Activated CD4-positive, alpha-beta T cell treated with anti-CD3 and anti-CD28 coated beads, Interleukin-2, amount 10 ng/mL, durations not matched to agents 24 days and 14 days (primary cell): ENCODE measurements around the gene AZIN2. TPM values are rescaled to one million over a fixed set of nuclear protein-coding genes. Genes with fewer than 3 reads are reported as not detected.

Experiments
- DNase-seq: peaks from one replicate; pipeline ENCODE4 v3.0.0; 2022
- H3K27ac Mint-ChIP-seq: one replicate; pipeline ENCODE4 v1.8.0; 2022; ENCODE audit warnings: mild to moderate bottlenecking, mixed read lengths
- H3K27me3 Mint-ChIP-seq: one replicate; pipeline ENCODE4 v1.8.0; 2022; ENCODE audit warnings: mixed read lengths
- H3K36me3 Mint-ChIP-seq: one replicate; pipeline ENCODE4 v1.8.0; 2022; ENCODE audit warnings: low read depth, mild to moderate bottlenecking, mixed read lengths
- H3K4me1 Mint-ChIP-seq: one replicate; pipeline ENCODE4 v1.8.0; 2021; ENCODE audit warnings: mixed read lengths
- H3K4me3 Mint-ChIP-seq: one replicate; pipeline ENCODE4 v1.8.0; 2022; ENCODE audit warnings: mild to moderate bottlenecking, moderate library complexity, mixed read lengths
- H3K9me3 Mint-ChIP-seq: one replicate; pipeline ENCODE4 v1.8.0; 2021; ENCODE audit warnings: mixed read lengths
- intact Hi-C: fragments of 100-400 bp; cut with micrococcal nuclease; formaldehyde crosslinking; loops from one replicate; pipeline ENCODE4 v1.15.1; 2023
- total RNA-seq: library from RNA; stranded (reverse); gene quantifications from 2 replicates; pipeline ENCODE4 v1.2.3, GENCODE V29; 2022

The AZIN2 gene
- total RNA-seq, 1 donor from 2014 or later = 1.4 TPM

GRCh38 chr1:33149453-33150190 is 68.7 kb downstream of the AZIN2 start:
- no peak overlapping the region for H3K4me3 Mint-ChIP-seq
- intact Hi-C loops = no loop called here
- H3K27ac Mint-ChIP-seq = no peak overlapping the region
- H3K36me3 Mint-ChIP-seq = peaks cover 3% of the 10 kb centered on the region
- no peak for DNase-seq
- H3K4me1 Mint-ChIP-seq = peaks cover 3% of the 10 kb centered on the region
- no peaks in the 10 kb centered on the region for H3K27me3 Mint-ChIP-seq
- no peaks in the 10 kb centered on the region for H3K9me3 Mint-ChIP-seq

DNA sequence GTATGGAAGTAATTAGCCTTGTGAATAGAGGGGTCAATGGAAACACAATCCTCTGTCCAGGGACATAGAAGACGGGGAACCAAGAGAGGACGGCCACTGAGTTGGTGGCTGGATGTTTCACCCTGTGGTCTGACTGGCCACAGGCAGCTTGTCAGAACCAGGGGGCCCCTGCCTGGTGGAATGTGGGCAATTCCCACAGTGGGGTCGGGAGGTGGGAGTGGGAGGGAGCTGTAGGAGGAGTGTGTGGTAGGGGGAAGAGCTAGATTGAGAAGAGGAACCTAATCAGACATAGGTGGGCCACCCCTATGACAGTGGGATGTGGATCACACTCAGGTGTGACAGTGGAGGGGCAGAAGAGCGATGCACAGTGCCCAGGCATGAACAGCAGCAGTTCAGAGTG is 69.6 kb downstream of the AZIN2 start:
- Mint-ChIP-seq H3K9me3 (no peaks in the 10 kb centered on the region), H3K27ac (no peak overlapping the region), H3K36me3 (peaks cover 3% of the 10 kb centered on the region), H3K4me3 (no peak overlapping the region), H3K4me1 (peaks cover 3% of the 10 kb centered on the region), H3K27me3 (no peaks in the 10 kb centered on the region)
- intact Hi-C loops = no loop called here
- DNase-seq = no peak

DNA sequence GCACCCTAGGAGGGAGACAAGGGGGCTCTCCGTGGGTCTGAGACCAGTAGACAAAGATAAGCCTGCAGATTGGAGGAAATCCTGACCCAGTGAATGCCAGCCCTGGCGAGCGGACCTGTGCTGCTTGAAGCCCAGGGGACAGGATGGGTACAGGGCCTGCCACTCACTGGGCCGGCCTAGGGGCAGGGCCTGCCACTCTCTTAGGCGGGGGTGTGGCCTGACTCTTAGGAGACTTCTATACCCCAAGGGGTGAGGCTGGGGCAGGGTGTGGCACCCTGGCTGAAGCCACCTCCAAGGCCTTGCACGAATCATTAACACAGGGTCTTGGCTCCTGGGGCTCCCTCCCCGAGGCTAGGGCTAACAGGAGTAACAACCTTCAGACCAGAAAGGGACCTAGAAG is 70.2 kb downstream of the AZIN2 start:
- no peak for DNase-seq
- Mint-ChIP-seq H3K36me3 (peaks cover 3% of the 10 kb centered on the region), H3K27me3 (no peaks in the 10 kb centered on the region), H3K9me3 (no peaks in the 10 kb centered on the region), H3K4me1 (peaks cover 3% of the 10 kb centered on the region), H3K27ac (no peak overlapping the region), H3K4me3 (no peak overlapping the region)
- intact Hi-C loops = no loop called here

GRCh38 chr1:33152685-33153432 is 71.9 kb downstream of the AZIN2 start:
- DNase-seq = no peak
- Mint-ChIP-seq H3K36me3 (no peaks in the 10 kb centered on the region), H3K27ac (no peak overlapping the region), H3K27me3 (no peaks in the 10 kb centered on the region), H3K9me3 (no peaks in the 10 kb centered on the region), H3K4me1 (peaks cover 3% of the 10 kb centered on the region), H3K4me3 (no peak overlapping the region)
- intact Hi-C loops = no loop called here

DNA sequence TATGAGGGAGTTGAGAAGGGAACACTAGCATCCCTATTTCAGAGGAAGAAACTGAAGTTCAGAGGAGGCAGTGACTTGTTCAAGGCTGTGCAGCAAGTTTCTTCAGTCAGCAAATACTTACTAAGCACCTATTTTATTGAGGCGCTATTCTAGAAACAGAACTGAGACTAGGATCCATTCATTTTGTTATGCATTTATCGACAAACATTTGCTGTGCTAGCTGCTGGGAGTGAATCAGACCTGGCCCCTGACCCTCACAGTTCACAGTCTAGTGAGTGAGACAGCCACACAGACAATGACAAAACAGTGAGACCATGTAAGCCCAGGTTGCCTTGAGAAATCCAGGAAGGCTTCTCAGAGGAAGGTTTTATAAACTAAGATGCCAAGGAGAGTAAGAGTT is 72.7 kb downstream of the AZIN2 start:
- Mint-ChIP-seq H3K9me3 (no peaks in the 10 kb centered on the region), H3K36me3 (no peaks in the 10 kb centered on the region), H3K4me1 (peaks cover 3% of the 10 kb centered on the region), H3K27me3 (no peaks in the 10 kb centered on the region), H3K27ac (no peak overlapping the region), H3K4me3 (no peak overlapping the region)
- intact Hi-C loops = no loop called here
- DNase-seq = no peak

GRCh38 chr1:33155877-33156538 is 75.1 kb downstream of the AZIN2 start:
- Mint-ChIP-seq H3K9me3 (no peaks in the 10 kb centered on the region), H3K27me3 (no peaks in the 10 kb centered on the region), H3K4me3 (no peak overlapping the region), H3K4me1 (peaks cover 3% of the 10 kb centered on the region), H3K27ac (no peak overlapping the region), H3K36me3 (peaks cover 3% of the 10 kb centered on the region)
- no peak for DNase-seq
- intact Hi-C loops = no loop called here

DNA sequence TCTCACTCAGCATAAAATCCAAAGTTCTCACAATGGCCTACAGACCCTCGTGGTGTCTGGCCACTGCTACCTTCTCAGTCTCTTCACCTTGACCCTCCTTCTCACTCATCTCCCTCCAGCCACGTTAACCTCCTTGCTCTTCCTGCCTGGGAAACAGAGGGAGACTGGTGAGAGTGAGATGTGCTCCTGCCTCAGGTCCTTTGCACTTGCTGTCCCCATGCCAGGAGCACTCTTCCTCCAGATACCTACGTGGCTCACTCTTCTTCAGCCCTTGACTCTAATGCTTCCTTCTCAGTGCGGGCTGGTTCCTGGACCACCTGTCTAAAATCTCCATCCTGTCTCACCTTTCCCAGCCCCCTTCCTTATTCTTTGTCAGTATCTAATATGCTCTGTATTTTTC is 76.2 kb downstream of the AZIN2 start:
- Mint-ChIP-seq H3K36me3 (peaks cover 3% of the 10 kb centered on the region), H3K9me3 (no peaks in the 10 kb centered on the region), H3K27me3 (no peaks in the 10 kb centered on the region), H3K27ac (no peak overlapping the region), H3K4me1 (peaks cover 3% of the 10 kb centered on the region), H3K4me3 (no peak overlapping the region)
- intact Hi-C loops = no loop called here
- no peak for DNase-seq

DNA sequence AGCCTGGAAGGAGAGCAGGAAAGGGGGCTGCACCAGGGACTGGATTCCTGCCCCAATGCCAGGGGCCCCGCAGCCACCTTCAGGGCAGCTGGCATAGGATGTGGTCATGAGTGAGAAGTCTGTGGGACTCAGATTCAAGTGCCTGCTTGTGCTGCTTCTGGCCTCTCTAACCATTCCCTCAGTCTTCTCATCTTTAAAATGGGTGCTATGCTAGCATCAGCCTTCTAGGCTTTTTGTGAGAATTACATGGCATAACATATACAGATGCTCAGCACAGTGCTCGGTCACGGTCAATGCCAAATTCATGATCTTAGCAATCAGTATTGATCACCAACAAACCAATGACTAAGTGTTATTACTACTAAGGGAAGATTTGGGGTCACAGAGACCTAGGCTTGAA is 77.4 kb downstream of the AZIN2 start:
- H3K27me3 Mint-ChIP-seq = no peaks in the 10 kb centered on the region

DNA sequence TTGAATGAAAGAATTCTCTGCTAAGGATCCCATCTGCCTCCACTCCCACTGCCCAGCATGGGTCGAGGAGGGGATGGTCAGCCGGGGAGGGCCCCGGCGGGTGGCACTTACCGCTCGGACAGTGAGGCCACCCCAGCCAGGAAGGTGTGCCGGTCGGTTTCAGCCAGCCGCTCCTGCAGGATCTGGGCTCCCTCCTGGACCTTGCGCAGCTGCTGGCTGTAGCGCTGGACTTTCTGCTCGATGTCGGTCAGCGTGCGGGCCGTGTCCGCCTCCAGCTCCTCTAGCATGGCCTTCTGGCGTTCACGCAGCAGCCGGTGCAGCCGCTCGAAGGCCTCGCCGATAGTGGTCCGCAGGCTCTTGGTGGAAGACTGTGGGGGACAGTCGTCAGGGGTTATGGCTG is 78.6 kb downstream of the AZIN2 start:
- no peaks in the 10 kb centered on the region for H3K27me3 Mint-ChIP-seq

More for the DNA sequence above, 77.4 kb downstream of the AZIN2 start:
- peaks cover 3% of the 10 kb centered on the region for H3K36me3 Mint-ChIP-seq
- H3K9me3 Mint-ChIP-seq = no peaks in the 10 kb centered on the region
- intact Hi-C loops = no loop called here
- H3K27ac Mint-ChIP-seq = no peak overlapping the region
- DNase-seq = no peak
- H3K4me1 Mint-ChIP-seq = no peaks in the 10 kb centered on the region
- no peak overlapping the region for H3K4me3 Mint-ChIP-seq

DNA sequence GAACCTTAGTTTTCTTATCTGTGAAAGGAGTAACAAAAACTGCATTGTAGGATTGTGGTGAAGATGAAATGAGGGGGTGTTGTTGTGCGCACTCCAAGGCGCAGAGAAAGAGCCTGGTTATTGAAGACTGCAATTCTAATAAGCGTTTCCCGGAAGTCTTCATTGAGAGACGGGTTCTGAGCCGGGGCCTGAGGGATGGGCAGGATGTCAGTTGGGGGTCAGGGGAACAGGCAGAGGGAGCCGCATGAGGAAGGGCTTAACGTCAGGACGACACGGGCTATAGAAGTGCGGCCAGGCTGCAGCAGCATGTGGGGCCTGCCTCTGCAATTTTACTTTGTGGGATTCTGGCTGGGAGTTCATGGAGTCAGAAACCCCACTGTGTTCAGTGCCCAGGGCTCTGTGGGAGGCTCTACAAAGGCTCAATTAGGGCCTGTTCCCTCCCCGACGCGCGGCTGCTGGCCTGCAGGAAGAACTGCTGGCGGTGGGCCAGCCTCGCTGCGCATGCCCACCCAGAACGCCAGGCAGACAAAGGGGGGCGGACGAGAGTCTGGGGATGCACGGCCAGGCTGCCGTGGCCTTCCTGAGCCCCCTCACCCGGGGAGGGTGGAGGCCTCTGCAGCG is 80.2 kb downstream of the AZIN2 start:
- no peak overlapping the region for H3K27ac Mint-ChIP-seq
- no peaks in the 10 kb centered on the region for H3K27me3 Mint-ChIP-seq
- H3K36me3 Mint-ChIP-seq = peaks cover 3% of the 10 kb centered on the region
- no peak overlapping the region for H3K4me3 Mint-ChIP-seq
- intact Hi-C loops = no loop called here
- H3K4me1 Mint-ChIP-seq = no peaks in the 10 kb centered on the region
- no peak for DNase-seq
- no peaks in the 10 kb centered on the region for H3K9me3 Mint-ChIP-seq

More for the DNA sequence above, 78.6 kb downstream of the AZIN2 start:
- DNase-seq = no peak
- intact Hi-C loops = no loop called here
- no peak overlapping the region for H3K27ac Mint-ChIP-seq
- H3K4me1 Mint-ChIP-seq = no peaks in the 10 kb centered on the region
- no peaks in the 10 kb centered on the region for H3K9me3 Mint-ChIP-seq
- peaks cover 3% of the 10 kb centered on the region for H3K36me3 Mint-ChIP-seq
- no peak overlapping the region for H3K4me3 Mint-ChIP-seq

DNA sequence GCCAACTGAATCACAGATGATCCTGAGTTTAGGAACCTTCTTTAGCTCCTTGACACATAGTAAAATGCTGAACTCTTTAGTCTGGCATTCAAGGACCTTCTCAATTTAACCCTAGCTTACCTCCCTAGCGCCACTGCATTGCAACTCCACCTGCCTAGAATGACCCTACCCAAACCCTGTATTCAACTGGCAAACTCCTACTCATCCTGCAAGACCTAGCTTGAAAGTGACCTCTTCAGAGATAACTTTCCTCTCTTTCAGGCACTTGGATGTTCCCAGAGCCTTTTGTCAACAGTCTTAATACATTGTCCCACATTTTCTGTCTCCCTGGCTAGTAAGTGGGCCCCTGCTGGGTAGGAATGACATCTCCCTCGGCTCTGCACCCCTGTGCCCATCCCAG is 81.2 kb downstream of the AZIN2 start:
- Mint-ChIP-seq H3K4me3 (no peak overlapping the region), H3K27me3 (no peaks in the 10 kb centered on the region), H3K36me3 (peaks cover 3% of the 10 kb centered on the region), H3K9me3 (no peaks in the 10 kb centered on the region), H3K27ac (no peak overlapping the region), H3K4me1 (no peaks in the 10 kb centered on the region)
- intact Hi-C loops = no loop called here
- no peak for DNase-seq

DNA sequence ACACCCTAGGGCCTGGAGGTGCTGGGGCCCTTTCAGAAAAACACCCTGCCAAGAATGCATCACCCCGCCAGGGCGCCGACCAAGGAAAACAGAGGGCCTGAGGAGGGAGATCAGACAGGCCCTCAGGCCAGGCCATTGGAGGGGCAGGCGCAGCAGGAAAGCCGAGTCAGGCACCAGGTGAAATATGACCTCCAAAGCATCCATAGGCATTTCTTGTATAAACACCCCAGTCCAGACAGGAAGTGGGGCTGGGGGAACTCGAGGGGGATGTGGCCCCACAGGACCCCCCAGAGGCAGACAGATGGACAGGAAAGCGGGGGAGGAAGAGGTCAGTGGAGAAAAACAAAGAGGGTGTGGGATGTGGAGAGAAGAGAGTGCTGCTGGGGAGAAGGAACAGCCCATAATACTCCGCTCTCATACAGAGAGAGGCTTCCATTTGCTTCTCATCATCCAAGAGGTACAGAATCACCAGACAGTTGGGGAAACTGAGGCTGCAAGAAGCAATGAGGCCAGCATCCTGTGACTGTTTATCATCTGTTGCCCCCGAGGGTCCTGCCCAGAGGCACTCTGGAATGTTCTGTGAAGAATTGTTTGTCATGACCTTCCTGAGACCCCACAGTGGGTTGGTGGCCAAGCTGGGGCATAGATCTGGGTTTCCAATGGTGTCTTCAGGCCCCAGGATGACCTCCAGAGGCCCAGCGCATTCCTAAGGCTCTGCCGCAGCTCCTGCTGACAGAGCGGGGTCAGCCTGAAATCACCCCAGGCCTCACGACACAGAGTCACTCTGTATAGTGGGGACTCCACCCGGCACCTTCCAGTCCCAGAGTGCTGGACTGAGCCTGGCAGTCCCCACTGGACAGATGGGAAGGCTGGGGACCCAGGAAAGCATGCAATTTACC is 82.9 kb downstream of the AZIN2 start:
- Mint-ChIP-seq H3K36me3 (peaks cover 7% of the 10 kb centered on the region), H3K4me3 (no peak overlapping the region), H3K9me3 (no peaks in the 10 kb centered on the region), H3K27me3 (no peaks in the 10 kb centered on the region), H3K4me1 (no peaks in the 10 kb centered on the region), H3K27ac (no peak overlapping the region)
- intact Hi-C loops = no loop called here
- no peak for DNase-seq

- DNase-seq = no peak
- no peaks in the 10 kb centered on the region for H3K27me3 Mint-ChIP-seq
- H3K27ac Mint-ChIP-seq = no peak overlapping the region
- H3K4me3 Mint-ChIP-seq = no peak overlapping the region
- intact Hi-C loops = no loop called here
- peaks cover under 1% of the 10 kb centered on the region for H3K4me1 Mint-ChIP-seq
- no peaks in the 10 kb centered on the region for H3K9me3 Mint-ChIP-seq
- H3K36me3 Mint-ChIP-seq = peaks cover 8% of the 10 kb centered on the region
These were observed 84.3 kb downstream of the AZIN2 start for GRCh38 chr1:33165209-33165608.
